ENCODE data around the gene SCMH1. TPM values are rescaled to one million over a fixed set of nuclear protein-coding genes. Genes with fewer than 3 reads are reported as not detected.
"Not testable (repeated sequence)": the region's sequence is repeated elsewhere in the genome, so short reads cannot be mapped to it uniquely, and the experiment has no call there.

Gene SCMH1
- total RNA-seq, 1 experiment from 2014 or later, result 42.7 TPM

GRCh38 chr1:41192456-41193178, 49.5 kb downstream of the SCMH1 start:
- Histone ChIP-seq H3K4me3 (ENCODE audit: low read depth in 2 of 2, low read length in 2 of 2) (no peak overlapping the region), H3K27me3 (ENCODE audit: control insufficient read depth, insufficient read depth, low read length) (no peaks in the 10 kb centered on the region), H3K36me3 (ENCODE audit: control insufficient read depth, insufficient read depth, low read length) (no peaks in the 10 kb centered on the region), H3K9me3 (ENCODE audit: control insufficient read depth, insufficient read depth, low read depth, low read length) (no peaks in the 10 kb centered on the region), H3K27ac (ENCODE audit: low read length) (no peak overlapping the region), H3K4me1 (ENCODE audit: control insufficient read depth, insufficient read depth, low read length) (no peaks in the 10 kb centered on the region)
- DNase-seq (ENCODE audit: low read depth, low spot score) (no peak), ATAC-seq (no peak)
- intact Hi-C loops (cut with micrococcal nuclease; ENCODE audit: unreplicated experiment), result no loop called here
- CTCF ChIA-PET, result no interaction called here
- TF ChIP-seq, protein P1, sequence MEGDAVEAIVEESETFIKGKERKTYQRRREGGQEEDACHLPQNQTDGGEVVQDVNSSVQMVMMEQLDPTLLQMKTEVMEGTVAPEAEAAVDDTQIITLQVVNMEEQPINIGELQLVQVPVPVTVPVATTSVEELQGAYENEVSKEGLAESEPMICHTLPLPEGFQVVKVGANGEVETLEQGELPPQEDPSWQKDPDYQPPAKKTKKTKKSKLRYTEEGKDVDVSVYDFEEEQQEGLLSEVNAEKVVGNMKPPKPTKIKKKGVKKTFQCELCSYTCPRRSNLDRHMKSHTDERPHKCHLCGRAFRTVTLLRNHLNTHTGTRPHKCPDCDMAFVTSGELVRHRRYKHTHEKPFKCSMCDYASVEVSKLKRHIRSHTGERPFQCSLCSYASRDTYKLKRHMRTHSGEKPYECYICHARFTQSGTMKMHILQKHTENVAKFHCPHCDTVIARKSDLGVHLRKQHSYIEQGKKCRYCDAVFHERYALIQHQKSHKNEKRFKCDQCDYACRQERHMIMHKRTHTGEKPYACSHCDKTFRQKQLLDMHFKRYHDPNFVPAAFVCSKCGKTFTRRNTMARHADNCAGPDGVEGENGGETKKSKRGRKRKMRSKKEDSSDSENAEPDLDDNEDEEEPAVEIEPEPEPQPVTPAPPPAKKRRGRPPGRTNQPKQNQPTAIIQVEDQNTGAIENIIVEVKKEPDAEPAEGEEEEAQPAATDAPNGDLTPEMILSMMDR (IDR thresholded peaks at IDR 0.05), result no peak
- TF ChIP-seq TCF7L2 (IDR thresholded peaks at IDR 0.05; ENCODE audit: low read depth, low read length), result no peak
- no peak for TF ChIP-seq SIN3A (IDR thresholded peaks at IDR 0.05; ENCODE audit: borderline replicate concordance, insufficient read depth, low read depth, low read length)
- no peak for TF ChIP-seq POLR2AphosphoS5 (IDR thresholded peaks at IDR 0.05; ENCODE audit: low read depth, low read length)
- TF ChIP-seq, protein P2, sequence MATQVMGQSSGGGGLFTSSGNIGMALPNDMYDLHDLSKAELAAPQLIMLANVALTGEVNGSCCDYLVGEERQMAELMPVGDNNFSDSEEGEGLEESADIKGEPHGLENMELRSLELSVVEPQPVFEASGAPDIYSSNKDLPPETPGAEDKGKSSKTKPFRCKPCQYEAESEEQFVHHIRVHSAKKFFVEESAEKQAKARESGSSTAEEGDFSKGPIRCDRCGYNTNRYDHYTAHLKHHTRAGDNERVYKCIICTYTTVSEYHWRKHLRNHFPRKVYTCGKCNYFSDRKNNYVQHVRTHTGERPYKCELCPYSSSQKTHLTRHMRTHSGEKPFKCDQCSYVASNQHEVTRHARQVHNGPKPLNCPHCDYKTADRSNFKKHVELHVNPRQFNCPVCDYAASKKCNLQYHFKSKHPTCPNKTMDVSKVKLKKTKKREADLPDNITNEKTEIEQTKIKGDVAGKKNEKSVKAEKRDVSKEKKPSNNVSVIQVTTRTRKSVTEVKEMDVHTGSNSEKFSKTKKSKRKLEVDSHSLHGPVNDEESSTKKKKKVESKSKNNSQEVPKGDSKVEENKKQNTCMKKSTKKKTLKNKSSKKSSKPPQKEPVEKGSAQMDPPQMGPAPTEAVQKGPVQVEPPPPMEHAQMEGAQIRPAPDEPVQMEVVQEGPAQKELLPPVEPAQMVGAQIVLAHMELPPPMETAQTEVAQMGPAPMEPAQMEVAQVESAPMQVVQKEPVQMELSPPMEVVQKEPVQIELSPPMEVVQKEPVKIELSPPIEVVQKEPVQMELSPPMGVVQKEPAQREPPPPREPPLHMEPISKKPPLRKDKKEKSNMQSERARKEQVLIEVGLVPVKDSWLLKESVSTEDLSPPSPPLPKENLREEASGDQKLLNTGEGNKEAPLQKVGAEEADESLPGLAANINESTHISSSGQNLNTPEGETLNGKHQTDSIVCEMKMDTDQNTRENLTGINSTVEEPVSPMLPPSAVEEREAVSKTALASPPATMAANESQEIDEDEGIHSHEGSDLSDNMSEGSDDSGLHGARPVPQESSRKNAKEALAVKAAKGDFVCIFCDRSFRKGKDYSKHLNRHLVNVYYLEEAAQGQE (IDR thresholded peaks at IDR 0.05; ENCODE audit: insufficient read depth in 1 of 2, low read depth in 2 of 2, low read length in 1 of 2), result no peak
- in situ Hi-C loops (cut with HindIII; ENCODE audit: low pct_unique_long_range_greater_than_20kb, low sequenced_read_pairs), result no loop called here
- BruUV-seq (replicated peaks), result no TSS peak
- POLR2A ChIA-PET, result no interaction called here

DNA sequence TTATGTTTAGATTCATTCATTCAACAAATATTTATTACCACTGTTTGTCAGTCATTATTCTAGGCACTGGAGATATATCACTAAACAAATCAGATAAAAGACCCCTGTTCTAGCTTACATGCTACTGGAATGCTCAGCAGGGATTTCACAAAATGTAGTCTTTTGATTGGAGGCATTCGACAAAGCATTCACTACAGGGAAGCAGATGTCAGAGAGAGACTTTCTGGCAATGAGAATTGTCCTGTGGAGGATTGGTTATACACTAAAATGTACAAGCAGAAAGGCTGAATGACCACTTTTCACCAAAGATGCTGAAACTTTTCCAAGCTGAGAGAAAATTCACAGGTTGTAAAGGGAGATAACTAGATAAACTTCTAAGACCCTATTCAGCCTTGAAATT, 57.7 kb downstream of the SCMH1 start:
- Histone ChIP-seq H3K4me3 (ENCODE audit: low read depth in 2 of 2, low read length in 2 of 2) (no peak overlapping the region), H3K27ac (ENCODE audit: low read length) (no peak overlapping the region), H3K36me3 (ENCODE audit: control insufficient read depth, insufficient read depth, low read length) (no peaks in the 10 kb centered on the region), H3K9me3 (ENCODE audit: control insufficient read depth, insufficient read depth, low read depth, low read length) (no peaks in the 10 kb centered on the region), H3K27me3 (ENCODE audit: control insufficient read depth, insufficient read depth, low read length) (no peaks in the 10 kb centered on the region), H3K4me1 (ENCODE audit: control insufficient read depth, insufficient read depth, low read length) (no peaks in the 10 kb centered on the region)
- ATAC-seq (no peak), DNase-seq (ENCODE audit: low read depth, low spot score) (no peak)
- in situ Hi-C loops (cut with HindIII; ENCODE audit: low pct_unique_long_range_greater_than_20kb, low sequenced_read_pairs), result no loop called here
- no TSS peak for BruUV-seq (replicated peaks)
- intact Hi-C loops (cut with micrococcal nuclease; ENCODE audit: unreplicated experiment), result no loop called here
- CTCF ChIA-PET, result no interaction called here
- POLR2A ChIA-PET, result no interaction called here
- TF ChIP-seq, protein P1 (IDR thresholded peaks at IDR 0.05), result no peak
- TF ChIP-seq, protein P2 (IDR thresholded peaks at IDR 0.05; ENCODE audit: insufficient read depth in 1 of 2, low read depth in 2 of 2, low read length in 1 of 2), result no peak

- BruUV-seq (replicated peaks); H3K27me3 ChIP-seq (ENCODE audit: control insufficient read depth, insufficient read depth, low read length); DNase-seq (ENCODE audit: low read depth, low spot score); CTCF ChIA-PET; H3K4me3 ChIP-seq (ENCODE audit: low read depth in 2 of 2, low read length in 2 of 2); in situ Hi-C loops (cut with HindIII; ENCODE audit: low pct_unique_long_range_greater_than_20kb, low sequenced_read_pairs); H3K36me3 ChIP-seq (ENCODE audit: control insufficient read depth, insufficient read depth, low read length); H3K27ac ChIP-seq (ENCODE audit: low read length); H3K4me1 ChIP-seq (ENCODE audit: control insufficient read depth, insufficient read depth, low read length); intact Hi-C loops (cut with micrococcal nuclease; ENCODE audit: unreplicated experiment); ATAC-seq; H3K9me3 ChIP-seq (ENCODE audit: control insufficient read depth, insufficient read depth, low read depth, low read length); POLR2A ChIA-PET: not testable (repeated sequence)
Measured at GRCh38 chr1:41178230-41178629, 63.9 kb downstream of the SCMH1 start.

Data from Panc1 (cell line).